Neural cell (in vitro differentiated cells): Measurements from ENCODE around the gene TLNRD1.

Source experiments
- CTCF ChIP-seq: fragments of 450-650 bp; IDR thresholded peaks from 2 replicates; pipeline ENCODE4 v1.5.1; 2014; ENCODE audit warnings: antibody characterized with exemption, mild to moderate bottlenecking, moderate library complexity; ENCODE audit not compliant: poor library complexity, severe bottlenecking
- EZH2 ChIP-seq: fragments of 200-600, 300-800 bp; shearing (Covaris generic), sonication (generic); IDR thresholded peaks from 2 replicates; pipeline ENCODE4 v1.6.1; 2014; ENCODE audit warnings: antibody characterized with exemption, low read length, borderline replicate concordance, mild to moderate bottlenecking; ENCODE audit not compliant: insufficient read depth, poor library complexity, severe bottlenecking
- POLR2AphosphoS5 ChIP-seq: IDR thresholded peaks from 2 replicates; pipeline ENCODE4 v1.6.1; 2012
- RAD21 ChIP-seq: fragments of 450-650 bp; conservative IDR thresholded peaks from 2 replicates; pipeline ENCODE4 v1.6.1; 2014; ENCODE audit warnings: antibody characterized with exemption, mild to moderate bottlenecking, moderate library complexity
- TAF1 ChIP-seq: IDR thresholded peaks from 2 replicates; pipeline ENCODE4 v1.6.1; 2012; ENCODE audit warnings: low read depth

- TF ChIP-seq CTCF (no peak), TAF1 (no peak), EZH2 (no peak), RAD21 (no peak), POLR2AphosphoS5 (no peak)
Measured at GRCh38 chr15:81008312-81008711, 7.6 kb downstream of the TLNRD1 start.
